ENCODE results near the gene RNASE8. TPM values are rescaled to one million over a fixed set of nuclear protein-coding genes. Genes with fewer than 3 reads are reported as not detected.

The RNASE8 gene
- polyA plus RNA-seq, 4 donors = not detected

DNA sequence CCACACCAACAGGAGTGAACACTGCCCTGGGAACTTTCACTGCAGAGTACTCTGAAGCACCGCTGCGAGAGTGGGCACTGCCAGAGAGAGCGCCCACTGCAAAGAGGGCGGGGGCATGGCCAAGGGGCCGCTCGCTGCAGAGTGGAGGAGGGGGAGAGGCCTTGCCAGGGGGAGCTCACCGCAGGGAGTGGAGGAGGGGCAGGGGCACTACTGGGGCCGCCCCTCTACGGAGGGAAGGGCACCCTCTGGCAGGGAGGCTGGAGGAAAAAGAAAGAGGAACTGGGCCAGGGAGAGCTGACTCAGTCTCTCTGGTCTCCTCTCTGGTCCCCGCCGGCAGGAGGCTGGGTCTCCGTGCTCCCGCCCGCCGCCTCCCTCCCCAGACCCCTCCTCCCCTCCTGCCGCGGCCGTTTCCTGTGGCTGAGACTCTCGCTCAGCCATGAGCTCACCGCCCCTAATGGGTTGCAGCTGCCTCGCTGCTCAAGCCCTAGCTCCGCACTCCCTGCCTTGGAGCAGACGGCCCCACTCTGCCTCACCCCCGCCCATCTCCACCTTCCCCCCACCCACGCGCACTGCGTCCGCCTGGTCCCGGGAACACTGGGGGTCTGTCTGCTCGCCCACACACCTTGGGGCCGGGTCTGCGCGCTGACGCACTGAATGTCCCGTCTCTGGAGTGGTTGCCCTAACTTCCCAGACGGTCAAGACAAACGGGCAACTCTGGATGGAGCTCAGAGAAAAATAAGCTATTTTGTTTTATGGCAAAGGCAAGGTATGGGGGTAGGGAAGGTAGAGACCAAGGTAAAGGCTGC, 13.8 kb downstream of the RNASE8 start:
- peak; percentile 74 to 87 (median 84) for DNase-seq (ENCODE audit: low read depth in 4 of 4, low spot score in 2 of 4)

DNA sequence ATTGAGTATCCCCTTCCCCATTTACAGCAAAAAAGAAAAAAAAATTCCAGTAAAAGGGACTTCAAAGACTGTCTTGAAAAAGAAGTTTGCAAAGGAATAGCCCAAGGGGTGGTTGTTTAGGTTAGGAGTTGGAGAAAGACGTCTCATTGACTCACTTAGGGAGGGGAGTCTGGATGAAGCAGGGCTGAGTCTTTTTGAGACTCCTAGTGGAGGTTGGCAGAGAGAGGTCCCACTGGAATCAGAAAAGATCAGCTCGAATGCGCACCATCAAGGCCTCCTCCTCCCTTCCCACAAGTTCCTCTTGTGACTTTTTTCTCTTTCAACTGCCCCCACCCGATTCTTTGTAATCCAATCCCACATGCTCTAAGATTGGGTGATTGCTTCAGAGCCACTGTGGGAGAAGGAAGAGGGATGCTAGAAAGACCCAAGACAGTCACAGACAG, 14.4 kb downstream of the RNASE8 start:
- DNase-seq (ENCODE audit: low read depth in 4 of 4, low spot score in 2 of 4) = peak in 2 of 4 donors; percentile 27 to 60

DNA sequence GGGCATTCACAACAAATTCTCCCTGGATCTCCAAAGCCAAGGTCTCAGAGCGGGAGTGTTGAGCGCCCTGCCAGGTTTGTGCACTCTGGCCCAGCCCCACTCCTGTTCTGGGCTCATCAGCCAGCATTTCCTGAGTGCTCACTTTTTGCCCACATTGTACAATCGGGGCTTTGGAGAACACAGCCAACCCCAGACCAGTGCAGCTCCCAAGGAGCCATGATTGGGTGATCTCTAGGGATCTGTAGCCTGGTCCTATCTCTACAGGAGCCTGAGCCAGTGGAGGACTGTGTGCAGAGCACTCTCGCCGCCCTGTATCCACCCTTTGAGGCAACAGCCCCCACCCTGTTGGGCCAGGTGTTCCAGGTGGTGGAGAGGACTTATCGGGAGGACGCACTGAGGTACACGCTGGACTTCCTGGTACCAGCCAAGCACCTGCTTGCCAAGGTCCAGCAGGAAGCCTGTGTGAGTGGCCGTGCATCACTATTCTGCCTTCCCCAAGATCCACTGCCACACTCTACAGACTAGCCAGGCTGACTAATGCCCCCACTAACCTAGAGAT, 15.2 kb downstream of the RNASE8 start:
- DNase-seq (ENCODE audit: low read depth in 4 of 4, low spot score in 2 of 4) = no peak

DNA sequence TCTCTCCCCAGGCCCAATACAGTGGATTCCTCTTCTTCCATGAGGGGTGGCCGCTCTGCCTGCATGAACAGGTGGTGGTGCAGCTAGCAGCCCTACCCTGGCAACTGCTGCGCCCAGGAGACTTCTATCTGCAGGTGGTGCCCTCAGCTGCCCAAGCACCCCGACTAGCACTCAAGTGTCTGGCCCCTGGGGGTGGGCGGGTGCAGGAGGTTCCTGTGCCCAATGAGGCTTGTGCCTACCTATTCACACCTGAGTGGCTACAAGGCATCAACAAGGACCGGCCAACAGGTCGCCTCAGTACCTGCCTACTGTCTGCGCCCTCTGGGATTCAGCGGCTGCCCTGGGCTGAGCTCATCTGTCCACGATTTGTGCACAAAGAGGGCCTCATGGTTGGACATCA, 16.3 kb downstream of the RNASE8 start:
- DNase-seq (ENCODE audit: low read depth in 4 of 4, low spot score in 2 of 4) = no peak

DNA sequence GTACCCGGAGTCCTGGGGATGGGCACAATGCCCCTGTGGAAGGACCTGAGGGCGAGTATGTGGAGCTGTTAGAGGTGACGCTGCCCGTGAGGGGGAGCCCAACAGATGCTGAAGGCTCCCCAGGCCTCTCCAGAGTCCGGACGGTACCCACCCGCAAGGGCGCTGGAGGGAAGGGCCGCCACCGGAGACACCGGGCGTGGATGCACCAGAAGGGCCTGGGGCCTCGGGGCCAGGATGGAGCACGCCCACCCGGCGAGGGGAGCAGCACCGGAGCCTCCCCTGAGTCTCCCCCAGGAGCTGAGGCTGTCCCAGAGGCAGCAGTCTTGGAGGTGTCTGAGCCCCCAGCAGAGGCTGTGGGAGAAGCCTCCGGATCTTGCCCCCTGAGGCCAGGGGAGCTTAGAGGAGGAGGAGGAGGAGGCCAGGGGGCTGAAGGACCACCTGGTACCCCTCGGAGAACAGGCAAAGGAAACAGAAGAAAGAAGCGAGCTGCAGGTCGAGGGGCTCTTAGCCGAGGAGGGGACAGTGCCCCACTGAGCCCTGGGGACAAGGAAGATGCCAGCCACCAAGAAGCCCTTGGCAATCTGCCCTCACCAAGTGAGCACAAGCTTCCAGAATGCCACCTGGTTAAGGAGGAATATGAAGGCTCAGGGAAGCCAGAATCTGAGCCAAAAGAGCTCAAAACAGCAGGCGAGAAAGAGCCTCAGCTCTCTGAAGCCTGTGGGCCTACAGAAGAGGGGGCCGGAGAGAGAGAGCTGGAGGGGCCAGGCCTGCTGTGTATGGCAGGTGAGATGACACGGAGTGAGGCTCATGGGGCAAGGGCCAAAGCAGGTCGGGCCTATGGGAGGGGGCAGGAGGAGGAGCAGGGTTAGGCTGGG, 17.0 kb downstream of the RNASE8 start:
- DNase-seq (ENCODE audit: low read depth in 4 of 4, low spot score in 2 of 4) = no peak

DNA sequence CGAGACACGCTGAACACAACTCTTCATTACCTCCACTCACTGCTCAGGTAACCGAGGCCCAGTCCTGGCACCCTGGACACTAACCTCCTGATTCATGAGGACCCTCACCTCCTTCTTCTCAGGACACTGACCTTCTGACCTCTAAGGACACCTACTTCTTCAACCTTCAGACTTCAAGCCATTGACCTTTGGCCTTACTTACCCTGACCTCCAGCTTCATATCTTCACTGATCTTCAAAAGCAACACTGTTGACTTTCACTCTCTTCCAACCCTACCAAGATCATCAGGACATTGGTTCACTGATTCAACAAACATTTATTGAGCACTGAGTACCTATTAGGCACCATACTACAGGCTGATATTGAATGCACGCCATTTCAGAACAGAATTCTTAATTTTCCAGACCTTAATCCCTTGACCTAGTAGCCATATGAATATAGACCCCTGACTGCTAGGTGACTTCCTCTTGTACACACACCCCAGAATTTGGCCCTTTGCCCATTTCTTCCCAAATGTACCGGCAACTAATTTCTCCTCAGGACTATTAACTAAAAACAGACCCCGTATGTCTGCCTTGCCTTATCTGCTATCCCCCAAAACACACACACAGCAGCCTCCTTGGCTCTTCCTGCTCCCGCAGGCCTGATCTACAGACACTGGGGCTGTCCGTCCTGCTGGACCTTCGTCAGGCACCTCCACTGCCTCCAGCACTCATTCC, 18.3 kb downstream of the RNASE8 start:
- no peak for DNase-seq (ENCODE audit: low read depth in 4 of 4, low spot score in 2 of 4)

GRCh38 chr14:21077672-21078071, 20.1 kb downstream of the RNASE8 start:
- no peak for DNase-seq (ENCODE audit: low read depth in 4 of 4, low spot score in 2 of 4)

DNA sequence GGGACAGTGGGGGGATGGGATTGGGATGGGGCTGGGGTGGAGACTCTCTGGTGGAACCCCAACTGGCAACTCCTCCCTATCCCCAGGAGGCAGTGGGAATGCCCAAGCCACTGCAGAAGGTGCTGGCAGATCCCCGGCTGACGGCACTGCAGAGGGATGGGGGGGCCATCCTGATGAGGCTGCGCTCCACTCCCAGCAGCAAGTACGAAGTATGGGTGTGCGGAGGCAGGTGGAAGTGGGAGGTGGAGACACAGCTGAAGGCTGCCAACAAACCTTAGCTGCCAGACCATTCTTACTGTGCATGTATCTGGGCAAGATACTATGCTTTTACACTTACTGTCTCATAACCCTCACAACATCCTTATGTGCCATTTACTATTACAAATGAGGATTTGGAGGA, 20.7 kb downstream of the RNASE8 start:
- DNase-seq (ENCODE audit: low read depth in 4 of 4, low spot score in 2 of 4) = no peak

- DNase-seq (ENCODE audit: low read depth in 4 of 4, low spot score in 2 of 4) = no peak
Measured at GRCh38 chr14:21078726-21079125, 21.1 kb downstream of the RNASE8 start.

GRCh38 chr14:21081521-21082142, 24.0 kb downstream of the RNASE8 start:
- DNase-seq (ENCODE audit: low read depth in 4 of 4, low spot score in 2 of 4) = no peak

- no peak for DNase-seq (ENCODE audit: low read depth in 4 of 4, low spot score in 2 of 4)
Measured at GRCh38 chr14:21083565-21084325, 26.1 kb downstream of the RNASE8 start.

GRCh38 chr14:21084396-21084795, 26.8 kb downstream of the RNASE8 start:
- DNase-seq (ENCODE audit: low read depth in 4 of 4, low spot score in 2 of 4) = no peak

DNA sequence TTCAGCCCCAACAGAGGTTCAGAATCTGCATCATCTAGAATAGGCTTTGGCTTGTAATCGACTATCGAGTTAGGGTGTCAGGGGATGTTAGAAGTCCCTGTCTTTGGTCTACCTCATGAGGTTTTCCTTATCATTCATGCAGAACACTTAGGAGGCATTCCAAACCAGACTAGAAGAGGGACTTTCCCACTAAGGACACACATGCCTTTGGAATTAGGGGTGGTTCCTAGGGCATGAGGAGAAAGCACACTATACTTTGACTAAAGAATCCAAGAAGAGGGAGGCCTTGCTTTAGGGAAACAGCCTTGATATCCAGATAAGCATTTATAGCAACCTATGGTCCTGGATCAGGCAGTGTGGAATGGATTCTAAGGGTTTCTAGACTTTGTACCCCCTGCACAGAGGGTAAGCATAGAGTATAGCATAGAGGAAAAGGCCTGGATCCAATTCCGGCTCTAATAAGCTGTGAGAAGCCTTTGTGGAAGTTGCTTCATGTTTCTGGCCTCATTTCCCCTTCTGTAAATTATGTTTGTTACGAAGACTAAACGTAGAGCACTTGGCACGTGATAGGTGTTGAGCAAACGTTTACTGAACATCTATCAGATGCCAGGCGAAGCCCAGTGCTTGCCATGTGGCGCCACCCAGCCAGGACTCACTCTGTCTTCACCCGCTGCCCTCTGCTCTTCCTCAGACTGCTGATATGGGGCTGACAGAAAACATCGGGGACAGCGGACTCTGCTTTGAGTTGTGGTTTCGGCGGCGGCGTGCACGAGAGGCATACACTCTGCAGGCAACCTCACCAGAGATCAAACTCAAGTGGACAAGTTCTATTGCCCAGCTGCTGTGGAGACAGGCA, 27.6 kb downstream of the RNASE8 start:
- DNase-seq (ENCODE audit: low read depth in 4 of 4, low spot score in 2 of 4) = no peak

DNA sequence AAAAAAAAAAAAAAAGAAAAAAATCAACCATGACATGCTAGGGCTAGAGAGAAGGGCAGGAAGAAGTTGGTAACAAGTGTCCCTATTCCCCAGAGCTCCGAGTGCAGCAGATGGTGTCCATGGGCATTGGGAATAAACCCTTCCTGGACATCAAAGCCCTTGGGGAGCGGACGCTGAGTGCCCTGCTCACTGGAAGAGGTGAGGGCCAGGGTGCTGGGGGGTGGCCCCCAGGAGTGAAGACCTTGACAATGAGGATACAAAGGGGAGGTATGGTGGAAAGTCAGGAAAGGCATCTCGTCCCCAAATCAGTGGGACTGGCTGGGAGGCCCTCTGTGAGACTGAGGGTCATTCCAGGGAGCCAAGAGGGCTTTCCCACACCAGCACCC, 29.3 kb downstream of the RNASE8 start:
- no peak for DNase-seq (ENCODE audit: low read depth in 4 of 4, low spot score in 2 of 4)

- DNase-seq (ENCODE audit: low read depth in 4 of 4, low spot score in 2 of 4) = no peak
Measured at GRCh38 chr14:21087294-21088091, 29.9 kb downstream of the RNASE8 start.

DNA sequence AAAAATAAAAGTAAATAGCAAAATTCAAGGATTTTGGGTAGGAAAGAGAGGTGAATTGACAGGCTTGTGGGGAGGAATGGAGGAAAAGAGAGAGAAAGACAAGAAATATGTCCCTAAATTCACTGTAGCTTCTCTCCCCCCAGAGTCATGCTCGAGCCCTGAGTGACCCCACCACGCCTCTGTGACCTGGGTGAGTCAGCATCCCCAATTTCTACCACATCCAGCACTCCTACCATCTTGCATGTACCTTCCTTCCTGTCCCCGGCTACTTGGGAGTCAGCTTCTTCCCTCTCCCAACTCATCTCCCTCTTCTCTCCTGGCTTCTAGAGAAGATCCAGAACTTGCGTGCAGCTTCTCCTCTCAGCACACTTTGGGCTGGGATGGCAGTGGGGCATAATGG, 31.1 kb downstream of the RNASE8 start:
- no peak for DNase-seq (ENCODE audit: low read depth in 4 of 4, low spot score in 2 of 4)

- no peak for DNase-seq (ENCODE audit: low read depth in 4 of 4, low spot score in 2 of 4)
Measured at GRCh38 chr14:21089271-21089670, 31.6 kb downstream of the RNASE8 start.

DNA sequence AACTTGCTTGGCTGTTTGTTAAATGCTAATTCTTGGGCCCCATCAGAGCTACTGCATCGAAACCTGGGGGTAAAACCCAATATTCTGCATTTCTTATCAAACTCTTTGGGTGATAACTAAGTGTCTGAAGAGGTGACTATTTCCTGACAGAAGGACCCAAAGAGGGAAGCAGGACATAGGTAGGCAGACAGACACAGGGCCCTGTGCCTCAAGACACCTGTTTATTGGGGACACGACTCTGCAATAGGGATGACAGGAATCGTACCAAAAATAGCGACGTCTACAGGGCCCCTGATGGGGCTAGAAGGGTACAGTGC, 32.2 kb downstream of the RNASE8 start:
- DNase-seq (ENCODE audit: low read depth in 4 of 4, low spot score in 2 of 4) = no peak
